Caco-2 (cell line): ENCODE results near the gene GRM4. TPM values are rescaled to one million over a fixed set of nuclear protein-coding genes. Genes with fewer than 3 reads are reported as not detected.

Experiments
- BruUV-seq: library from RNA; stranded (reverse); fragments of 400-500 nt; replicated peaks from 2 replicates; lab custom pipeline; 2021; lab: Mats Ljungman, UMichigan
- CTCF ChIA-PET: fragments of 300-600 bp; sonication (Branson Sonifier 250); formaldehyde crosslinking; loops from one replicate; lab custom pipeline; 2022; ENCODE audit warnings: antibody characterized with exemption; lab: Charles Lee
- POLR2A ChIA-PET: fragments of 300-600 bp; sonication (Branson Sonifier 250); formaldehyde crosslinking; loops from one replicate; lab custom pipeline; 2022; ENCODE audit warnings: antibody characterized with exemption; lab: Charles Lee
- DNase-seq, 2 experiments: peaks; one replicate each; pipeline versions ENCODE4 v3.0.0 to v3.0.0-alpha.2; 2020 to 2022
- H3K27me3 ChIP-seq: replicated peaks from 2 replicates; pipeline ENCODE4 v1.6.0; 2011; ENCODE audit warnings: low read length; ENCODE audit not compliant: control insufficient read depth, insufficient read depth
- H3K36me3 ChIP-seq: 2 replicates; pipeline ENCODE4 v1.5.1; 2011; ENCODE audit warnings: low read length; ENCODE audit not compliant: control insufficient read depth, insufficient read depth
- H3K4me1 ChIP-seq: fragments of 250-450 bp; sonication (Bioruptor Pico); 2 replicates; pipeline ENCODE4 v1.5.1; 2020; ENCODE audit warnings: mild to moderate bottlenecking
- H3K4me3 ChIP-seq: 2 replicates; pipeline ENCODE4 v1.5.1; 2011; ENCODE audit warnings: low read depth, mild to moderate bottlenecking, control low read depth, low read length
- H3K9me3 ChIP-seq: fragments of 250-450 bp; sonication (Bioruptor Pico); 2 replicates; pipeline ENCODE4 v1.5.1; 2020; ENCODE audit warnings: mild to moderate bottlenecking, moderate library complexity
- H3K27ac Mint-ChIP-seq: one replicate; pipeline ENCODE4 v1.8.0; 2022; ENCODE audit warnings: mixed read lengths; ENCODE audit not compliant: unreplicated experiment
- H3K27me3 Mint-ChIP-seq: one replicate; pipeline ENCODE4 v1.8.0; 2022; ENCODE audit warnings: mixed read lengths; ENCODE audit not compliant: insufficient read depth, unreplicated experiment
- H3K36me3 Mint-ChIP-seq: one replicate; pipeline ENCODE4 v1.8.0; 2022; ENCODE audit warnings: mild to moderate bottlenecking, mixed read lengths; ENCODE audit not compliant: insufficient read depth, unreplicated experiment
- H3K4me1 Mint-ChIP-seq: one replicate; pipeline ENCODE4 v1.8.0; 2022; ENCODE audit warnings: low read depth, mixed read lengths; ENCODE audit not compliant: unreplicated experiment
- H3K4me3 Mint-ChIP-seq: one replicate; pipeline ENCODE4 v1.8.0; 2022; ENCODE audit warnings: mild to moderate bottlenecking, moderate library complexity, mixed read lengths; ENCODE audit not compliant: unreplicated experiment
- H3K9me3 Mint-ChIP-seq: one replicate; pipeline ENCODE4 v1.8.0; 2022; ENCODE audit warnings: mixed read lengths; ENCODE audit not compliant: unreplicated experiment
- intact Hi-C: fragments of 100-400 bp; cut with micrococcal nuclease; formaldehyde crosslinking; loops from one replicate; pipeline ENCODE4 v1.10.0; 2022; ENCODE audit not compliant: unreplicated experiment
- total RNA-seq: library from RNA; stranded (reverse); gene quantifications from 2 replicates; pipeline ENCODE4 v1.2.3, GENCODE V29; 2022
- TF ChIP-seq, protein P1 (sequence below), 2 experiments: fragments of 200-600 bp in 1 of 2; IDR thresholded peaks; 1 replicate in 1 of 2; 2 replicates in 1 of 2; pipeline versions ENCODE4 v1.5.1 to v1.8.0; 2011 to 2022; ENCODE audit warnings: antibody characterized with exemption in 1 of 2, control low read depth in 1 of 2, inconsistent platforms in 1 of 2, low read depth in 1 of 2, low read length in 1 of 2, mild to moderate bottlenecking in 1 of 2, moderate library complexity in 1 of 2; ENCODE audit not compliant: insufficient read depth in 1 of 2, severe bottlenecking in 1 of 2, unreplicated experiment in 1 of 2

The GRM4 gene
- total RNA-seq, 1 experiment from 2014 or later = 0.09 TPM

DNA sequence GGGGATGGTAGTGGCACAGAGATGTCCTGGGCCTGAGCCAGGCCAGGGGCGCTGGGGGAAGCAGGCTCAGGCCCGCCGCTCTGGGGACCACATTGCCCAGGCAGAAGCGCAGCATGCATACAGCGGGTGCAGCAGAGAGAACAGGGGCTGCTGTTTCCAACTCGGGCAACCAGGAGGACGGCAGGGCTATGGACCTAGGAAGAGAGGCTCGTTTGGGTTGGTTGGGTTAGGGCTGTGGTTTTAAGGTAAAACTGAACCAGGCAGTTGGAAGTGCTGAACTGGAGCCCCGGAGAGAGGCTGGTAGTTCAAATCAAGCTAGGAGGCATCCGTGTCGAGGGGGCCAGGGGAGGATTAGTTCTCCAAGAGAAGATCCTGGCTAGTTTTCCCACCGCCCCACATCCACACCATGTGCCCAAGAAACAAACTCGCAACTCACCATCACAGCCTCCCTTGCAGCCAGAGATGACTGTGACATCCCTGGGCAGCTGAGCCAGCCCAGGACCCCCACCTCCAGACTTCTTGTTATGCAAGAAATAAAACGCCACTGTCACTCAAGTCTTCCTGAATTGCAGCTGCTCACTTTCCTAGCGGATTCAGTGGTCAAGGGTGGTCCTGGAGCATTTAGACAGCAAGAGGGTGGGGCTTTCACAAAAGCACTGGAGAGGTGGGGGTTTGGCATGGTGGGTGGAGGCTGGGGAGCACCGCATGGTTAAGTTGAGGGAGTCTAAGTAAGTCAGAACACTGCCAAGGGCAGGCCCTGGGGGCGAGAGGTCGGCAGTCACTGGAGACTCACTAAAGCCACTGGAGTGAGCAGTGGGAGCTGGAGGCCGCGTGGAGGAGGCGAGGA is 161.2 kb downstream of the GRM4 start:
- intact Hi-C loops = loop anchor here (10.0 kb wide), 1 partner anchor 170 kb away; no protein-coding TSS in a partner anchor
- H3K4me3 Mint-ChIP-seq = no peak overlapping the region
- H3K36me3 Mint-ChIP-seq = peaks cover 4% of the 10 kb centered on the region
- no peaks in the 10 kb centered on the region for H3K9me3 ChIP-seq
- no peaks in the 10 kb centered on the region for H3K36me3 ChIP-seq
- no peaks in the 10 kb centered on the region; the same call in 1 of the 2 replicates for H3K27me3 ChIP-seq
- TF ChIP-seq, protein P1, sequence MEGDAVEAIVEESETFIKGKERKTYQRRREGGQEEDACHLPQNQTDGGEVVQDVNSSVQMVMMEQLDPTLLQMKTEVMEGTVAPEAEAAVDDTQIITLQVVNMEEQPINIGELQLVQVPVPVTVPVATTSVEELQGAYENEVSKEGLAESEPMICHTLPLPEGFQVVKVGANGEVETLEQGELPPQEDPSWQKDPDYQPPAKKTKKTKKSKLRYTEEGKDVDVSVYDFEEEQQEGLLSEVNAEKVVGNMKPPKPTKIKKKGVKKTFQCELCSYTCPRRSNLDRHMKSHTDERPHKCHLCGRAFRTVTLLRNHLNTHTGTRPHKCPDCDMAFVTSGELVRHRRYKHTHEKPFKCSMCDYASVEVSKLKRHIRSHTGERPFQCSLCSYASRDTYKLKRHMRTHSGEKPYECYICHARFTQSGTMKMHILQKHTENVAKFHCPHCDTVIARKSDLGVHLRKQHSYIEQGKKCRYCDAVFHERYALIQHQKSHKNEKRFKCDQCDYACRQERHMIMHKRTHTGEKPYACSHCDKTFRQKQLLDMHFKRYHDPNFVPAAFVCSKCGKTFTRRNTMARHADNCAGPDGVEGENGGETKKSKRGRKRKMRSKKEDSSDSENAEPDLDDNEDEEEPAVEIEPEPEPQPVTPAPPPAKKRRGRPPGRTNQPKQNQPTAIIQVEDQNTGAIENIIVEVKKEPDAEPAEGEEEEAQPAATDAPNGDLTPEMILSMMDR (IDR thresholded peaks at IDR 0.05; ENCODE audit: insufficient read depth in 1 of 2, low read depth in 1 of 2, low read length in 1 of 2, severe bottlenecking in 1 of 2, unreplicated experiment in 1 of 2) = no peak
- no peaks in the 10 kb centered on the region for H3K9me3 Mint-ChIP-seq
- H3K27ac Mint-ChIP-seq = no peak overlapping the region
- CTCF ChIA-PET = no interaction called here
- H3K4me1 Mint-ChIP-seq = peaks cover 17% of the 10 kb centered on the region
- peaks cover 17% of the 10 kb centered on the region for H3K4me1 ChIP-seq
- POLR2A ChIA-PET = no interaction called here
- DNase-seq = no peak
- peaks cover 2% of the 10 kb centered on the region for H3K27me3 Mint-ChIP-seq
- BruUV-seq = no TSS peak
- H3K4me3 ChIP-seq = no peak overlapping the region

DNA sequence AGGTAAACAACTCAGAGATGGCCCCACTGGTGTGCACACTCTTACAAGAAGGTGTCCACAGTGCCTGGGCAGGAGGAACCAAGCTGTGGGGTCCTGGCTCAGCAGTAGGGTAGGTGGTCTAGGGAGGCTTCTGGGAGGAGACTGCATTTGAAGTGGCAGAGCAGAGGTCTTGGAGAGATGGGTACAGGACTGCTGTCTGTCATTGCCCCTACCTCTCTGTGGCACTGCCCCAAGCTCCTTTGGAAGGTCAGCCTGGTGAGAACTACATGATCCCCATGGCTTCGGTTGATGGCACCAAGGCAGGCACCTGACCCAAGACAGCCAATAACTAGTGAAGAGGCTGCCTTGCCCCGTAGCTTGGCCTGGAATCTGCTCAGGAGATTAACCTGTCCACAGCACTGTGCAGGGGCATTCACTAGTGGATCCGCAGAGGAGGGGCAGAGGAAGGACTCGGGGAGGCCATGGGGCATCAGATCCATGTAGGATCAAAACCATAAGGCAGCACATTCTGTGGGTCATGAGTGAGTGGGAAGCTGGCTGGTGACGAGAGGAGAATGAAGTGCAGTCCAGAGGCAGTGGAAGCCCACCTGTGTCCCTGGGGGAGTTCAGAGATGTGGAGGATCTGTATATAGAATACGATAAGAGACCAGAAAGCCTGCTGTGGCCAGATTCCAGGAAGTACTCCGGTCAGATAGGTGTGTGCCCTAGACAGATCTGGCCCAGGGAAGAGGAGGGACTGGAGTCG is 162.0 kb downstream of the GRM4 start:
- BruUV-seq = no TSS peak
- Mint-ChIP-seq H3K27me3 (no peaks in the 10 kb centered on the region), H3K4me1 (peaks cover 9% of the 10 kb centered on the region), H3K36me3 (peaks cover 4% of the 10 kb centered on the region), H3K9me3 (no peaks in the 10 kb centered on the region), H3K27ac (no peak overlapping the region), H3K4me3 (no peak overlapping the region)
- DNase-seq = no peak
- H3K27me3 ChIP-seq = no peaks in the 10 kb centered on the region; the same call in 1 of the 2 replicates
- CTCF ChIA-PET = no interaction called here
- no peaks in the 10 kb centered on the region for H3K36me3 ChIP-seq
- TF ChIP-seq, protein P1 (IDR thresholded peaks at IDR 0.05; ENCODE audit: insufficient read depth in 1 of 2, low read depth in 1 of 2, low read length in 1 of 2, severe bottlenecking in 1 of 2, unreplicated experiment in 1 of 2) = no peak
- H3K4me1 ChIP-seq = peaks cover 14% of the 10 kb centered on the region
- intact Hi-C loops = loop anchor here (10.0 kb wide), 1 partner anchor 171 kb away; no protein-coding TSS in a partner anchor
- no peaks in the 10 kb centered on the region for H3K9me3 ChIP-seq
- no peak overlapping the region for H3K4me3 ChIP-seq
- POLR2A ChIA-PET = no interaction called here

DNA sequence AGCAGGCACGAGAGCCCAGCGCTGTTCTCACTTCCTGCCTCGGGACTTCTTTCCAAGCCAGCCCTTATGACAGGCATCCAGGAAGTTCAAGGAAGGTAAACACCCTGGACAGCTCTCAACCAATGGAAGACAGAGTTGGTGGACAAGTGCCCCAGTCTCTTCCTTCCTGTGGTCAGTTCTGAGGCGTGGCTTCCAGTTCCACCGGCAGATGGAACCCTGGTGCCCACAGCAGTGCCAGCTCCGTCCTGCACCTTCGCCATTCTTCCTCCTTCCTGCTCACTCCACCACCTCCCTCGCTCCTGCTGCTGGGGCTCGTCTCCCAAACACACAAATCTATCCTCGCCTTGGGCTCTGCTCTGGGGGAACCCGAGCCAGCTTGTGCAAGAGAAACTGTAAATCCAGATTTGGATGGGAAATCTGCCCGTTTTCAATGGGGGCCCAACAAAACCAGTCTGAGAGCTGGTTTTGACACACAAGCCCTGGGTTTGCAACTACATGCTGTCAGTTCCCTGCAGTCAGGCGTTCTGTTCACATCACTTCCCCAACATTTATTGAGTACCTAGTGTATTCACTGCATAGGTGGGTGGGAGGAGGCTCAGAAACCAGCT is 162.7 kb downstream of the GRM4 start:
- no peaks in the 10 kb centered on the region for H3K27me3 Mint-ChIP-seq
- BruUV-seq = no TSS peak
- H3K36me3 ChIP-seq = no peaks in the 10 kb centered on the region
- no peaks in the 10 kb centered on the region for H3K9me3 Mint-ChIP-seq
- H3K4me1 ChIP-seq = peaks cover 9% of the 10 kb centered on the region
- H3K27me3 ChIP-seq = no peaks in the 10 kb centered on the region; the same call in 1 of the 2 replicates
- no peak for DNase-seq
- H3K4me3 Mint-ChIP-seq = no peak overlapping the region
- intact Hi-C loops = loop anchor here (10.0 kb wide), 1 partner anchor 172 kb away; no protein-coding TSS in a partner anchor
- H3K4me3 ChIP-seq = no peak overlapping the region
- peaks cover under 1% of the 10 kb centered on the region for H3K36me3 Mint-ChIP-seq
- no peak overlapping the region for H3K27ac Mint-ChIP-seq
- H3K9me3 ChIP-seq = no peaks in the 10 kb centered on the region
- H3K4me1 Mint-ChIP-seq = peaks cover 2% of the 10 kb centered on the region
- ChIA-PET POLR2A (no interaction called here), CTCF (no interaction called here)
- TF ChIP-seq, protein P1 (IDR thresholded peaks at IDR 0.05; ENCODE audit: insufficient read depth in 1 of 2, low read depth in 1 of 2, low read length in 1 of 2, severe bottlenecking in 1 of 2, unreplicated experiment in 1 of 2) = no peak
